Stomach (tissue), 9 donors: ENCODE data around the gene RD3L. TPM values are rescaled to one million over a fixed set of nuclear protein-coding genes. Genes with fewer than 3 reads are reported as not detected.

Experiments
- DNase-seq, 2 donors: peaks; one replicate each; pipeline versions ENCODE4 v3.0.0 to v3.0.0-alpha.2; 2013 to 2019
- H3K27ac ChIP-seq, 5 donors: fragments of 200-600 bp in 4 of 5; sonication (generic) in 4 of 5; one replicate each; pipeline ENCODE4 v1.5.1; 2013 to 2019; ENCODE audit warnings: mild to moderate bottlenecking in 1 of 5, moderate library complexity in 1 of 5
- H3K27me3 ChIP-seq, 3 donors: fragments of 200-600 bp; sonication (generic); one replicate each; pipeline ENCODE4 v1.5.1; 2017 to 2019; ENCODE audit warnings: mixed run types in 1 of 3
- H3K36me3 ChIP-seq, 4 donors: fragments of 200-600 bp; sonication (generic); 1 replicate in 3 of 4; 2 replicates in 1 of 4; pipeline ENCODE4 v1.5.1; 2016 to 2019
- H3K4me1 ChIP-seq, 4 donors: fragments of 200-600 bp; sonication (generic); one replicate each; pipeline ENCODE4 v1.5.1; 2016 to 2019
- H3K4me3 ChIP-seq, 4 donors: fragments of 200-600 bp; sonication (generic) in 3 of 4; one replicate each; pipeline ENCODE4 v1.5.1; 2016 to 2019; ENCODE audit warnings: mild to moderate bottlenecking in 1 of 4
- H3K9me3 ChIP-seq, 4 donors: fragments of 200-600 bp; sonication (generic); one replicate each; pipeline ENCODE4 v1.5.1; 2016 to 2019
- CTCF ChIP-seq, 7 experiments: fragments of 450-650 bp in 4 of 7; fragments of 200-600 bp in 3 of 7; sonication (generic) in 3 of 7; IDR thresholded peaks; one replicate each; pipeline ENCODE4 v1.5.1; 2016 to 2019; ENCODE audit warnings: antibody characterized with exemption in 7 of 7, control low read depth in 2 of 7, mild to moderate bottlenecking in 1 of 7
- EP300 ChIP-seq: sonication (generic); formaldehyde crosslinking; IDR thresholded peaks from one replicate; pipeline ENCODE4 v1.6.1; 2017; ENCODE audit warnings: antibody characterized with exemption
- POLR2A ChIP-seq, 4 donors: fragments of 450-650 bp; IDR thresholded peaks; one replicate each; pipeline ENCODE4 v1.6.1; 2016; ENCODE audit warnings: antibody characterized with exemption in 4 of 4, control low read depth in 2 of 4, mild to moderate bottlenecking in 1 of 4, moderate library complexity in 1 of 4
- POLR2AphosphoS5 ChIP-seq, 3 donors: sonication (generic); formaldehyde crosslinking; IDR thresholded peaks; one replicate each; pipeline ENCODE4 v1.6.1; 2016; ENCODE audit warnings: antibody characterized with exemption in 3 of 3
- WGBS, 5 donors: extraction: QIAGEN DNeasy Blood & Tissue Kit in 3 of 5; methylation state at CpG; one replicate each; pipeline versions ENCODE4 v1.1.5 to v1.1.7; 2013 to 2018; 5-methylcytosine and 5-hydroxymethylcytosine counted together
- intact Hi-C: fragments of 100-400 bp; cut with DNase I; formaldehyde crosslinking; loops from one replicate; pipeline ENCODE4 v1.15.1; 2023; ENCODE audit warnings: low total_unique reads
- polyA plus RNA-seq, 3 donors: library from polyadenylated mRNA; stranded (reverse); fragments of 200-250 nt; gene quantifications; one replicate each; pipeline ENCODE4 v1.2.3, GENCODE V29; 2013
- total RNA-seq, 5 donors: library from RNA; depleted of rRNA; stranded (reverse); fragments of >200 nt; gene quantifications; one replicate each; pipeline versions ENCODE4 v1.1.0 to v1.2.3, GENCODE V29; 2014 to 2016
- donor health status: healthy with polysubstance abuse.
- donor health status: Bipolar disorder and iron deficiency.
- donor health status: healthy.

Gene RD3L
- total and polyA plus RNA-seq, 8 donors, result not detected

GRCh38 chr14:103920981-103921854, 21.1 kb downstream of the RD3L start:
- no peak for TF ChIP-seq EP300
- peak; percentile 87 to 94 (median 89) for TF ChIP-seq POLR2AphosphoS5 (IDR thresholded peaks at IDR 0.05)
- peak in 1 of 4 donors; percentile 36 for TF ChIP-seq POLR2A (IDR thresholded peaks at IDR 0.05)
- TF ChIP-seq CTCF (IDR thresholded peaks at IDR 0.05), result peak in 5 of 7 experiments; percentile 91 to 97 (median 95)
- peaks cover 0 to 24% (median 21%) of the 10 kb centered on the region in 4 donors for H3K36me3 ChIP-seq
- peaks cover 10 to 53% (median 39%) of the 10 kb centered on the region in 4 donors for H3K4me1 ChIP-seq
- H3K4me3 ChIP-seq, result peak overlapping the region; percentile 77 to 98 (median 90)
- H3K27ac ChIP-seq, result peak overlapping the region; percentile 81 to 91 (median 90)
- H3K9me3 ChIP-seq, result no peaks in the 10 kb centered on the region
- intact Hi-C loops, result no loop called here
- 0 to 1% (median 1%) methylated on average over 21 to 58 of the region's 58 CpGs for WGBS, 5 donors
- peak; percentile 93 to 98 for DNase-seq
- H3K27me3 ChIP-seq, result peaks cover 0 to 14% (median 0%) of the 10 kb centered on the region in 3 donors

DNA sequence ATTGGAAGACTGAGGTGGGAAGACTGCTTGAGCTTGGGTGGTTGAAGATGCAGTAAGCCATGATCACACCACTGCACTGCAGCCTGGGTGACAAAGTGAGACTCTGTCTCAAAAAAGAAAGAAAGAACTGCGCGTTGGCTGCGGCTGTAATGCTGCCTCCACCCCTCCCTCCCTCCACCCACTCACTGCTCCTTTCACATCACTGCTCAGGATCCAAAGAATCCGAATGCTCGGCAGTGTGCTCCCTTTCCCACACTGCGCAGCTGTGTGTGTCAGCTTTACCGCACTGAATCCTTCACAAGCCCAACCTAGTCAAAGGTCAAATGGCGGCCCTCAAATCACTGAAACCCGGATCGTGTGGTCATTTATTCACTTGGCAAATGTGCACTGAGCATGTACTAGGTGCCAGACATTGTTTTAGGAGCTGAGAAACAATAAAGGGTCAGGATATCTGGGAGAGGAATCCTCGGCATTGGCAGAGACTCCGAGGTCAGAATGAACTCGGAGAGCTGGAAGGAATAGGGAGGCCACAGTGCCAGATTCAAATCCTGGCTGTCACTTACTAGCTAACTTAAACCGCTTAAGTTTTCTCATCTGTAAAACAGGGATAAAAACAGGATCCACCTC, 25.6 kb downstream of the RD3L start:
- Histone ChIP-seq H3K27me3 (no peaks in the 10 kb centered on the region), H3K9me3 (no peaks in the 10 kb centered on the region), H3K4me1 (peaks cover 10 to 51% (median 37%) of the 10 kb centered on the region in 4 donors), H3K4me3 (no peak overlapping the region), H3K36me3 (peaks cover 33 to 66% (median 65%) of the 10 kb centered on the region in 4 donors), H3K27ac (no peak overlapping the region)
- no peak for DNase-seq
- intact Hi-C loops, result no loop called here
- TF ChIP-seq CTCF (IDR thresholded peaks at IDR 0.05) (no peak), POLR2A (IDR thresholded peaks at IDR 0.05) (no peak), EP300 (no peak), POLR2AphosphoS5 (IDR thresholded peaks at IDR 0.05) (no peak)
- WGBS, 5 donors, result 68 to 81% (median 74%) methylated on average over 14 of the region's 14 CpGs

GRCh38 chr14:103915616-103916015, 26.7 kb downstream of the RD3L start:
- H3K4me3 ChIP-seq, result no peak overlapping the region
- TF ChIP-seq POLR2AphosphoS5 (IDR thresholded peaks at IDR 0.05), result no peak
- no peak for TF ChIP-seq CTCF (IDR thresholded peaks at IDR 0.05)
- no peak for TF ChIP-seq EP300
- no peak for TF ChIP-seq POLR2A (IDR thresholded peaks at IDR 0.05)
- intact Hi-C loops, result no loop called here
- H3K9me3 ChIP-seq, result no peaks in the 10 kb centered on the region
- H3K4me1 ChIP-seq, result peaks cover 10 to 47% (median 32%) of the 10 kb centered on the region in 4 donors
- H3K27me3 ChIP-seq, result no peaks in the 10 kb centered on the region
- WGBS, 5 donors, result 89 to 96% (median 92%) methylated on average over 6 of the region's 6 CpGs
- H3K36me3 ChIP-seq, result peaks cover 41 to 77% (median 75%) of the 10 kb centered on the region in 4 donors
- no peak overlapping the region for H3K27ac ChIP-seq
- no peak for DNase-seq

DNA sequence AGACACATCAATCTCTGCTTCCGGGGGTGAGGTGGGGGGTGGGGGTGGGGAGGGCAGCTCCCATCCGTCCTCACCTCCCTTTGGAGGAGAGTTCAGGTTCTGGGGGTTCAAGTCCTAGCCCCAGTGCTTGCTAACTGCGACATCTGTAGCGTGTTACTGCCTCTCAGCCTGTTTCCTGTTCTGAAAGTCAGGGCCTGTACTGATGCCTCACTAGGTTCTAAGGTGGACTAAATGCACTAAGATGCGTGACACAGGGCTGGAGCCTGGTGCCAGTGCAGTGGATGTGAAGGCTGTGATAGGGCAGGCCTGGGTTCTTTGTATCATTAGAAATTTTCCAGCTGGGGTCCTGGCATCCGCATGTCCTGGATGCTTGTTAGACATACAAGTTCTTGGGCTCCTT, 31.3 kb downstream of the RD3L start:
- Histone ChIP-seq H3K4me1 (peaks cover 7 to 14% (median 14%) of the 10 kb centered on the region in 4 donors), H3K27ac (peak overlapping the region in 2 of 5 donors; percentile 5 to 41), H3K36me3 (peaks cover 41 to 61% (median 51%) of the 10 kb centered on the region in 4 donors), H3K4me3 (no peak overlapping the region), H3K27me3 (no peaks in the 10 kb centered on the region), H3K9me3 (no peaks in the 10 kb centered on the region)
- TF ChIP-seq CTCF (IDR thresholded peaks at IDR 0.05) (no peak), POLR2A (IDR thresholded peaks at IDR 0.05) (no peak), EP300 (no peak), POLR2AphosphoS5 (IDR thresholded peaks at IDR 0.05) (no peak)
- intact Hi-C loops, result no loop called here
- 69 to 82% (median 79%) methylated on average over 5 to 6 of the region's 6 CpGs for WGBS, 5 donors
- no peak for DNase-seq
